OCI-LY1 (cell line): Measurements from ENCODE around the gene SH3RF3.
"Not testable (repeated sequence)": the region's sequence is repeated elsewhere in the genome, so short reads cannot be mapped to it uniquely, and the experiment has no call there.

Source experiments
- CTCF ChIP-seq: fragments of 200-600 bp; sonication (generic), shearing (Covaris generic); IDR thresholded peaks from 2 replicates; pipeline ENCODE4 v1.5.1; 2017; ENCODE audit warnings: mild to moderate bottlenecking, antibody characterized with exemption, low read length, moderate library complexity, mixed read lengths
- EZH2 ChIP-seq: fragments of 200-600 bp; sonication (generic), shearing (Covaris generic); IDR thresholded peaks from 2 replicates; pipeline ENCODE4 v1.8.0; 2017; ENCODE audit warnings: borderline replicate concordance, mixed run types, mild to moderate bottlenecking, antibody characterized with exemption, low read length, moderate library complexity, mixed read lengths

GRCh38 chr2:109162367-109162766 lies 33.4 kb downstream of the SH3RF3 start:
- not testable (repeated sequence) for TF ChIP-seq CTCF, EZH2
